ENCODE results near the gene RTN4RL1. TPM values are rescaled to one million over a fixed set of nuclear protein-coding genes. Genes with fewer than 3 reads are reported as not detected.

The RTN4RL1 gene
- total RNA-seq, 1 donor from 2014 or later, result 0.77 TPM

- Mint-ChIP-seq H3K27ac (ENCODE audit: unreplicated experiment) (no peak overlapping the region), H3K36me3 (ENCODE audit: low read depth, unreplicated experiment) (no peaks in the 10 kb centered on the region), H3K4me1 (ENCODE audit: low read depth, unreplicated experiment) (peaks cover 6% of the 10 kb centered on the region), H3K9me3 (ENCODE audit: unreplicated experiment) (no peaks in the 10 kb centered on the region), H3K27me3 (ENCODE audit: low read depth, unreplicated experiment) (peaks cover 68% of the 10 kb centered on the region), H3K4me3 (ENCODE audit: unreplicated experiment) (no peak overlapping the region)
- Histone ChIP-seq H3K27me3 (ENCODE audit: insufficient read depth, low read length) (peaks cover 45% of the 10 kb centered on the region), H3K27ac (ENCODE audit: low read depth, low read length) (no peak overlapping the region), H3K4me3 (ENCODE audit: insufficient read depth, low read depth, low read length) (no peak overlapping the region), H3K4me1 (ENCODE audit: insufficient read depth, low read length) (peaks cover under 1% of the 10 kb centered on the region), H3K36me3 (ENCODE audit: insufficient read depth, low read length) (no peaks in the 10 kb centered on the region), H3K4me2 (ENCODE audit: low read length) (no peak overlapping the region), H3K79me2 (ENCODE audit: insufficient read depth, low read length) (no peaks in the 10 kb centered on the region), H2AFZ (ENCODE audit: low read depth, low read length) (no peak overlapping the region), H3K9ac (ENCODE audit: low read length) (no peak overlapping the region), H3K9me3 (ENCODE audit: insufficient read depth, low read depth, low read length) (no peaks in the 10 kb centered on the region), H4K20me1 (ENCODE audit: insufficient read depth, low read length) (no peaks in the 10 kb centered on the region)
- FAIRE-seq, result no peak
- TF ChIP-seq CTCF (IDR thresholded peaks at IDR 0.05; ENCODE audit: insufficient read depth, low read depth, low read length) (no peak), EZH2 (IDR thresholded peaks at IDR 0.05; ENCODE audit: insufficient read depth, low read length) (no peak)
- no peak for DNase-seq (ENCODE audit: low read depth)
Observed at GRCh38 chr17:1913702-1914101, 111.4 kb downstream of the RTN4RL1 start.

GRCh38 chr17:1912146-1912545 lies 113.0 kb downstream of the RTN4RL1 start:
- no peak for DNase-seq (ENCODE audit: low read depth)
- no peaks in the 10 kb centered on the region for H3K36me3 Mint-ChIP-seq (ENCODE audit: low read depth, unreplicated experiment)
- H3K27me3 ChIP-seq (ENCODE audit: insufficient read depth, low read length), result peaks cover 50% of the 10 kb centered on the region
- no peaks in the 10 kb centered on the region for H3K9me3 Mint-ChIP-seq (ENCODE audit: unreplicated experiment)
- no peak overlapping the region for H2AFZ ChIP-seq (ENCODE audit: low read depth, low read length)
- peaks cover 6% of the 10 kb centered on the region for H3K4me1 Mint-ChIP-seq (ENCODE audit: low read depth, unreplicated experiment)
- no peak overlapping the region for H3K9ac ChIP-seq (ENCODE audit: low read length)
- no peak overlapping the region for H3K27ac ChIP-seq (ENCODE audit: low read depth, low read length)
- H3K4me3 ChIP-seq (ENCODE audit: insufficient read depth, low read depth, low read length), result no peak overlapping the region
- peaks cover 72% of the 10 kb centered on the region for H3K27me3 Mint-ChIP-seq (ENCODE audit: low read depth, unreplicated experiment)
- no peak overlapping the region for H3K4me2 ChIP-seq (ENCODE audit: low read length)
- H3K27ac Mint-ChIP-seq (ENCODE audit: unreplicated experiment), result no peak overlapping the region
- H3K4me3 Mint-ChIP-seq (ENCODE audit: unreplicated experiment), result no peak overlapping the region
- peaks cover 11% of the 10 kb centered on the region for H3K4me1 ChIP-seq (ENCODE audit: insufficient read depth, low read length)
- H4K20me1 ChIP-seq (ENCODE audit: insufficient read depth, low read length), result no peaks in the 10 kb centered on the region
- TF ChIP-seq CTCF (IDR thresholded peaks at IDR 0.05; ENCODE audit: insufficient read depth, low read depth, low read length), result no peak
- TF ChIP-seq EZH2 (IDR thresholded peaks at IDR 0.05; ENCODE audit: insufficient read depth, low read length), result no peak
- no peaks in the 10 kb centered on the region for H3K36me3 ChIP-seq (ENCODE audit: insufficient read depth, low read length)
- H3K9me3 ChIP-seq (ENCODE audit: insufficient read depth, low read depth, low read length), result no peaks in the 10 kb centered on the region
- no peak for FAIRE-seq
- H3K79me2 ChIP-seq (ENCODE audit: insufficient read depth, low read length), result no peaks in the 10 kb centered on the region

DNA sequence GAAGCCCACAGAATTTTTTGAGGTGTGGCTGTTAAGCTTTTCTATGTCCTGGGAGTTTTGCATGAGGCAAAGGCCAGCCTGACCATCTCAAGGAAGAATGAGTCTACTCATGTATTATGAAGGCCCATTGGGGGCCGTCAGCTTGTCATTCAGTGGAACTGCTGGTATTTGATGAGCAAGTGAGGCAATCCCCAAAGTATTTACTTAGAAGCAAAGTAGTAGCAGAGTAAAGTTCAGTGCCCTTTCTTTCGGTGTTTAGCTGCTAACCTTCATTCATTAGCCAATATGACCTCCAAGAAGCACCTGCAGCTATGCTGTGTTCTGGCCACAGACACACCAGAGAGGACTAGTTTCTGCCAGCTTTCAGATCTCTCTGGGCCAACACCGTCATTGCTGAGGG lies 115.1 kb downstream of the RTN4RL1 start:
- H3K27me3 Mint-ChIP-seq (ENCODE audit: low read depth, unreplicated experiment), result peaks cover 68% of the 10 kb centered on the region
- no peak overlapping the region for H3K27ac Mint-ChIP-seq (ENCODE audit: unreplicated experiment)
- Histone ChIP-seq H3K9me3 (ENCODE audit: insufficient read depth, low read depth, low read length) (no peaks in the 10 kb centered on the region), H3K36me3 (ENCODE audit: insufficient read depth, low read length) (no peaks in the 10 kb centered on the region), H3K27ac (ENCODE audit: low read depth, low read length) (no peak overlapping the region), H3K4me3 (ENCODE audit: insufficient read depth, low read depth, low read length) (no peak overlapping the region), H3K79me2 (ENCODE audit: insufficient read depth, low read length) (no peaks in the 10 kb centered on the region), H4K20me1 (ENCODE audit: insufficient read depth, low read length) (no peaks in the 10 kb centered on the region), H3K4me2 (ENCODE audit: low read length) (no peak overlapping the region), H2AFZ (ENCODE audit: low read depth, low read length) (no peak overlapping the region), H3K27me3 (ENCODE audit: insufficient read depth, low read length) (peaks cover 55% of the 10 kb centered on the region), H3K9ac (ENCODE audit: low read length) (no peak overlapping the region), H3K4me1 (ENCODE audit: insufficient read depth, low read length) (peaks cover 11% of the 10 kb centered on the region)
- no peaks in the 10 kb centered on the region for H3K9me3 Mint-ChIP-seq (ENCODE audit: unreplicated experiment)
- no peak overlapping the region for H3K4me3 Mint-ChIP-seq (ENCODE audit: unreplicated experiment)
- peaks cover 6% of the 10 kb centered on the region for H3K4me1 Mint-ChIP-seq (ENCODE audit: low read depth, unreplicated experiment)
- TF ChIP-seq CTCF (IDR thresholded peaks at IDR 0.05; ENCODE audit: insufficient read depth, low read depth, low read length) (no peak), EZH2 (IDR thresholded peaks at IDR 0.05; ENCODE audit: insufficient read depth, low read length) (no peak)
- no peak for DNase-seq (ENCODE audit: low read depth)
- H3K36me3 Mint-ChIP-seq (ENCODE audit: low read depth, unreplicated experiment), result no peaks in the 10 kb centered on the region
- no peak for FAIRE-seq

Measured in astrocyte (in vitro differentiated cells and primary cell).